CD4-positive, alpha-beta T cell treated with Interleukin-17A for 4 hours (primary cell): Measurements from ENCODE around the gene PTPN7.
A peak's percentile ranks its signal among the peaks of the same experiment; 100 is the strongest.

Experiments used
- DNase-seq: peaks from one replicate; pipeline ENCODE4 v3.0.0-alpha.2; 2020; ENCODE audit warnings: mixed read lengths

PTPN7 gene

DNA sequence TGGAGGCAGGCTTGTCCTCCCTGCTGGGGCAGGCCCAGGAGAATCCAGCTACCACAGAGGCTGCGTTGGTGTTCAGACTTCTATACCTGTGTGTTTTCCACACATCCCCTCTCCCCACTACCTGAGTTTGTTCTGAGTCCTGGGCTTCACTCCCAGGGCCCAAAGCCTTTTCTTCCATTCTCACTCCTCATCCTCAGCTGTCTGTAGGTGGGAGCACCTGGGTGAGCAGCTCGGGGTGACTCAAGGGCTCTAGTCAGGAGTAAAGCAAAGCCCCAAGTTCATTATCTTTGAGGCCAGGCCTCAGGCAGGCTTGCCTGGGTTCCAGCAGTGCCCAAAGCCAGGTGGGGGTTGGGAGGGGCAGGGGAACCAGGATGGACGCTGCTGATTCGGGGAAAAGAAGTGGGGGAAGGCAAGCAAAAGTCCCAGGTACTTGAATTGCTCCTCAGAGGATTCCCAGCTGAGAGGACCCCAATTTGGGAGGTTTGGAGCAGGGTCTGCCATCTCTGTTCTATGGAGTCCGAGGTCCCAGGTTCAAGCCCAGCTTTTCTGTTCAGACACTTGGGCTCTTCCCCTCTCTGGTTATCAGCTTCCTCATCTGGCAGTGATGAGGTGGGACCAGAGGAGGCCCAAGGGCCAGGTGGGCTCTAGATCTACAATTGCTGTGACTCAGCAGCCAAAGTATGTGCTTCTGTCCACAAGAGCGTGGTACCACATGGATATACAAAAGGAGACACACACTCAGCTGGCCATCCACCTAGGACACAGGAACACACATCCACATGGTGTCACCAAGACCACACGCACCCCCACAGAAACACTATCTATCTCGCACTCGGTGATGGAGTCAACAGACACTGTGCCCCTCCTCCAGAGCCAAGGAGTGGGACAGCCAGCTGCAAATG, 5.8 kb upstream of the PTPN7 start:
- DNase-seq: no peak

DNA sequence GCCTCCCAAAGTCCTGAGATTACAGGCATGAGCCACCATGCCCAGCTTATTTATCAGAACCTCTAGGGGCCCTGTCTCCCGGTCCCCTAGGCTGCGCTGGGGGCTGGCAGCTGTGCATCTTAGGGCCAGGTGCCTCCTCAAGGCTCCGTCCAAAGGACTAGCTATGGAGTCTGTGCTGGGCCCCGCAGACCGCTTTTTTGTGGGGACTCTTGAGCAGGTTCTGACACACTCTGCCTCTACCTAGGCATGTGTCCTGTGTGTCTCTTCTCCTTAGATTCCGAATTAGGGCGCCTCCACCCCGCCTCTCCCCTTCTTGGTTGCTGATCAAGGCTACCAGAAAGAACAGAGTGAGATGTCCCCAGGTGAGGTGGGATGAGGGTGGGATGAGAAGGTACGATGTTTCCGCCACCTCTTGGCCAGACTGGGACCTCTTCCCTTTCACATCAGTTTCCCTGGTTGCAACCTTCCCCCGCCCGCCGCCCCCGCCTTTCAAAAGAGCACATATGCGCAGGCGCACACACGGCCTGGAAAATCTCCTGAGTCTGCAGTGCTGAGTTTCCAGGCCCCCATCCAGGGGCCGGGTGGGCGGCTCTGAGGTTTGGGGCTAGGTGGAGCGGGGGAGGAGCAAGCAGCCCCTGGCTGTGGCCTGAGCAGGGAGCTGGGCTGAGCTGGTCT, 5.0 kb upstream of the PTPN7 start:
- DNase-seq: peak; percentile 37

DNA sequence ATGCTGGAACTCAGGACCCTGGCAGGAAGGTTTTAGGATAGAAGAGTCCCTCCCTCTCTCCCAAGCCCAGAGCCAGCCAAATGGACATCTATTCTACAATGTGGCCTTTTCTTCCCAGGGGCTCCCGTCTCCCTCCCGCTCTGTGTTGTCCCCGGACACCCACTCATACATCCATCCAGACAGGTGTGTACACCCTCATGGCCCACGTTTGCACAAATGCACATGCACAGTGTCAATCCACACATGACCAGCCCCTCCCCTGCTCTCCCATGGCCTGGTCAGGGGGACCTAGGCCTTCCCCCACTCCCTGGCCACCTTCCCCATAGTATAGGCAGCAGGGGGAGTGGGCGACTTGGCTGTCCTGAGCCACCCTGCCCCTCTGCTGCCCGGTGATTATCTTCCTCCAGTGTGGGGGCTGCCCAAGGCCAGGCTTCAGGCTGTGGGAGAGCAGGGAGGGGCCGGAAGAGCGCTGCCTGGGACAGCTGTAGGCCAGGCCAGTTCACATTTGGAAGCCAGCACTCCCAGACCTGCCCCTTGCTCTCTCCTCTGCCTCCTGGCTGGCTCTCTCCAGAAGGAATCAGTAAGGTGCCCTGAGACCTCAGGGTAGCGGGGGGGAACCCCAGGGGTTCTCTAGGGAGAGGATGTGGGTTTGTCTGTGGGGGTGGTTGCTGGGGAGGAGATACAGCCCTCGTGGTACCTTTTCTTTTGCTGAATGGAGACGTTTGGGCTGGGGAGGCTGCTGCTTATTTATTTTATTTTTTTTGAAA, 4.1 kb upstream of the PTPN7 start:
- peak; percentile 78 for DNase-seq

DNA sequence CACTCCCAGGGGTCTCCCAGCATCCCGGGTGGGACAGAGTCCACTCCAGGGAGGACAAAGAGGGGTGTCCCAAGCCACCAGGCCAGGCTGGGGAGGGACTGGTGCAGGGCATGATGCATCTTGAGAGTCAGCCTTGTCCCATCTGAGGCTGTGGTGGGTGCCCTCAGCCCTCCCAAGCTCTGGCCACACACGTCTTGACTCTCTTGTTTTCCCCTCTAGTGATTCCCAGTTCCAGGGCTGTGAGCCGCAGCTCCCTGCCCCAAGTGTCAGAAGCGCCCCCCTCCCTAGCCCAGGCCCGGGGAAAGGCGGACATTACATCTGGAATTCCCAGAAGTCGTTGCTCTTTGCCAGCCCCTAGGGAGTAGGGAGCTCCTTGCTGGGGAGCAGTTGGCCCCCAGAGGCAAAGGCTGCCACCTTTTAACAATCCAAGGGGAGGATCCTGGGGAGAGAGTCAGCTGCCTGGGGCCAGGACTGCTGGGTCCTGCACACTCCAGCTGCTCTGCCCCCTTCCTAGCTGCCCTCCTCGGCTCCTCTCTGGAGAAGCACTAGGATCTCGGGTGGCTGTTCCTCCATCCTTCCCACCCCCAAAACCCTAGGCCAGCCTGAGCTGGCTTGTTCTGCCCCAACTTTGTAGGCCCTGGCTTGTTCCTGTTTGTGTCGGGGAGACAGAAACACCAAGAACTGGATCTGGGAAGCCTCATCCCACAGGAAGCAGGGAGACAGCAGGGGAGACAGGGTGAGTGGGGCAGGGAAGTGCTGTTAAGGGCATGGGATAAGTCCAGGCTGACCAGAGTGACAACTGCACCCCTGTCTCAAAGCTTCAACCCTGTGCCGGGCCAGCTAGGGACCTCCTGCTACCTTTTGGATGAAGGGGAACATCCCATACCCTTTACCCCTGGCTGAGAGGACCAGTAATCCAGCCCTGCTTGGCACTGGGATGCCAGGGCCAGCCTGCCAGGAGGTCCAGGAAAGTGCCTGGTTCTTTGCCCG, 3.2 kb upstream of the PTPN7 start:
- DNase-seq: peak; percentile 17

DNA sequence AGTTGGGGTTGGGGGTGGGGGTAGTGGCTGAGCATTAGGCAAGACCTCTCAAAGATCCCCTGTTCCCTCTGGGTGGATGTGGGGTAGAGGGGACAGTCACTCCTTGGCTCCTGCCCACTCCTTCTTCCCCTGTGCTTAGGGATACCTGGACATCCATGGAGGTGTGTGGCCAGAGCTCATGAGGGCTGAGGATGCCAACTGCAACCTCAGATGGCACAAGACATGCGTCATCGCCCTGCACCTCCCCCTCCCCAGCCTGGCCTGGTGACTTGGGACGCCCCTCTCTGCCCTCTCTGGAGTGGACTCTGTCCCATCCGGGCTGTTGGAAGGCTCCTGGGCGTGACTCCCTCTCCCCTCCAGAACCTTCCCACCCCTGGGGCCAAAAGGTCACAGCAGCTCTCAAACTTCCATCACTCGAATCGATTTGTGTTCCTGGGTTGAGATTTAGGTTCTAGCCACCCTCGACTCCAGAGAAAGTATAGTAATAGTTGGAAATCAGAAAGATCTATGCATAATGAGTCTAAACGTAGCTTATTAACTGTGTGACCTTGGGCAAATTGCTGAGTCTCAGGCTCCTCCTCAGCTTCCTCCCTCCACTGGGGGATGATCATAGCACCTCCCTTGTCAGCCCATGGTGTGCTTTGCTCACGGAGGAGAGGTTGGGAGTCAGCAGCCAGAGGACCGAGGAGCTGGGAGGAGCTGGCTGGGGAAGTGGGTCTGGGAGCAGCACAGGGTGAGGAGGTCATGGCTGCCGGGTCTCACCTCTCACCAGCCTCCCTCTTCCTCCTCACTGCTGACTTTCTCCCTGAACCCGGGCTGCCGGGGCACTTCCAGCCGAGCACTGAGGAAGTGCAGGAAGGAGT, 2.2 kb upstream of the PTPN7 start:
- peak; percentile 43 for DNase-seq

DNA sequence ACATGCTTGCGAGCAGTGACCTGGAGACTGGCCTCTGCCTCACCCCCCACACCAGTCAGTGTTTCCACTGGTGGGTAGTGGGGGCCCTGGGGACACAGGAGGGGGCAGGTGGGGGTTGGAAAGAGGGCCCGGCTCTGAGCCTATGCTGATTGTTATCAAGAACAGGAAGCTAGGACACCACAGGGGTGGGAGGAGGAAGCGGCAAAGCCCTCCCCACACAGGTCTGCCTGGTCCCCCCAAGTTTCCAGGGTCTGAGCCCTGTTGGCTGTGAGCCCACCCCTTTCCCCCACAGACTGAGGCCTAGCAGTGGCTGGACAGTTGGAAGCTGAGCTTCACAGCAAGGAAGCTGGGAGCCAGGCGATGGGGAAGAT, 1.6 kb upstream of the PTPN7 start:
- DNase-seq: peak; percentile 46

DNA sequence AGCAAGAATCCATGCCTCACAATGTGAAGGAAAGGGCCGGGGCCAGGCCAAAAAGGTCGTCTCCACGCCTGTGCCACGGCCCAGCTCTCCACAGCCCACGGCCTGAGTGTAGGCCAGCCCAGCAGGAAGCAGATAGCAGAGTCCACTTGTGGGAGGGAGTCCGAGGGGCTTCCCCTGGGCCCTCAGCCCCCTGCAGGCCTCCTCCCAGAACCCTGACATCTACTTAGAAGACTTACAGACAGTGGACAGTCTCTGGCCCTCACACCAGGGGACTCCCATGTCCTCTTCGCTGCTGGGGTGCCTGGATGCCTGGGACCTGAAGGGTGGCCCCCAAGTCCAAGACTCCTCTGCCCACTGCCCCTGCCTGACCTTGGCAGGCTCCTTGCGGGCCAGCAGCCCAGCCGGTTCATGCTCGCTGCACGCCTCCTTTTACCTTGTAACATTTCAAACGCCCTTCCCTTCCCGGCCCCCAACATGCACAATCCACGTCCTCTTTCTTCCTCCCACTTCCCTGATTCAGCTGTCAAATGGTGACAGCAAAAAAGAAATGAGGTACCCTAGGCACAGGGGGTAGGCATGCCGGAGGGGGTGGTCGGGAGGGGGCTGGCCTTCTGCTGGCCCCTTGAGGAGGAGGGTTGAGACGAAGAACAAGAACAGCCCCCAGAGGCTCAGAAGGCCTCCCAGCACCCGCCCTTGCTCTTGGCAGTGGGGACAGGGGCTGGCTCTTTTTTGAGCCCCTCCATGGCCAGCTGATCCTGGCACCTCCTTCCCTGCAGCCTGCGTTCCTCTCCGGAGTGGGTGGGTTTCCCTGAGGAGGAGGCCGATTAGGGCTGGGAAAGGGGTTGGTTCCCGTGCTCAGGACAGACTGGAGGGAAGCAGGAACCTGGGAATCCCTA, 997 bp upstream of the PTPN7 start:
- DNase-seq: peak; percentile 14

DNA sequence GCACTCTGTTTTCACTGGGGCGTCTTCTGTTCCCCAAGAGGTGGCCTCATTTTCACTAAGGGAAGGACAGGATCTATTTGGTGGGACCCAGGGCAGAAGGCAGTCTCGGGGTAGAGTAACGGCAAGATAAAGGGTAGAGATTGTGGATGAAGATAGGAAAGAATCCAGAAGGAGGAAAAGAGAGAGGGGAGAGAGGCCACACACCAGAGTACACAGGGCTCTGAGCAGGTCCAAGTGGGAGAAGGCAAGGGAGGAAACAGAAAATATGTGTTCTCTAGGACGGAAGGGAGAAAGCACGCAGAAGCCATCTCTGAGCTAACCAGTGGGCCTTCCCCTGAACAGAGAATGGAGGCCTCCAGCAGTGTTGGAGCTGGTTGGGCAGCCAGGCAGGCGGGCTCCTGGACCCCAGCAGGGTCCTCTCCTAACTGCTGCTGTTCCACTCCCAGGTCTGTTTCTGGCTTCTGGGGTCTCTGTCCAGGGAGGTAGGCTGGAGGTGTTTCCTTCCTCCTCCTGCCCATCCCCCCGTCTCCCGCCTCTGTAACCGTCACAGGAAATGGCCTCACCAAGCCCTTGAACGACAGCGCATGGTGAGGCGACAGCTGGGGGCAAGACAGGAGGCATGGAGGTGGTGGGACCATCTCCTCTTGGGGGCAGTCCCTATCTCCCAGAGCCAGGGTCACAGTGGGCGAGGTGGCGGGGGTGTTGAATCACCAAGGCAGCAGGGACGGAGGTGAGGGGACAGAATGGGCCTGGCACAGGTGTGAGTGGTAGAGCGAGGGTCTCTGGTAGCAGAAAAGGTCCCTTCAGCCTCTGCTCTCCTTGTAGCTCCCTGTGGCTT, 649 bp downstream of the PTPN7 start:
- DNase-seq: peak; percentile 70

DNA sequence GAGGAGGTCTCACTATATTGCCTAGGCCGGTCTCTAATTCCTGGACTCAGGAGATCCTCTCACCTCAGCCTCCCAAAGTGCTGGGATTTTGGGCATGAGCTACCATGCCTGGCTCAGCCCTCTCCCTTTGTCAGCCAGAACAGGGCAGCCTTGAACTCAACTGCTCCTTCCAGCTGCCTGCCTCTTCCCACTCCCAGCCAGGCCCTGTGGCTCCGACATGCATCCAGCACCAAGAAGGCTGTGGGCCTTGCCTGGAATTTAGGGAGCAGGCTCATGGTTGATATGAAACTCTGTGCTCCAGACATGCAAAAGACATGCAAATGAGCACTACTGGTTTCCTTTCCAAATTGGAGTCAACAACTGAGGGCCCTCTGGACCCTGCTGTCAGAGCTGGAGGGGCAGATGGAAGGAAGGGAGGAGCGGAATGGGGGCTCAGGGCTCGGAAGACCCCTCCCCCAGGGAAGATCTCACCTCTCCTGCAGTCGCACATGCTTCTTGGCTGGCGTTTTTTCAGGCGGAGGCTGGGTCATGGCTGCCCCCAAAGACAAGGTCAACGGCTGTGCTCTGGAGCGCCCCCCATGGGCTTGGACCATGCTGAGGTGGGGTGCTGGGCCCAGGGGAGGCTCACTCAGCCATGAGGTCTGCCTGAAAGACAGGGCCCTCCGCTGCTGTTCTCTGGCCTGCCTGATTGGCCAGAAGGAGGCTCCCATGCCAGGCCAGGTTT, 1.4 kb downstream of the PTPN7 start:
- DNase-seq: peak; percentile 39

DNA sequence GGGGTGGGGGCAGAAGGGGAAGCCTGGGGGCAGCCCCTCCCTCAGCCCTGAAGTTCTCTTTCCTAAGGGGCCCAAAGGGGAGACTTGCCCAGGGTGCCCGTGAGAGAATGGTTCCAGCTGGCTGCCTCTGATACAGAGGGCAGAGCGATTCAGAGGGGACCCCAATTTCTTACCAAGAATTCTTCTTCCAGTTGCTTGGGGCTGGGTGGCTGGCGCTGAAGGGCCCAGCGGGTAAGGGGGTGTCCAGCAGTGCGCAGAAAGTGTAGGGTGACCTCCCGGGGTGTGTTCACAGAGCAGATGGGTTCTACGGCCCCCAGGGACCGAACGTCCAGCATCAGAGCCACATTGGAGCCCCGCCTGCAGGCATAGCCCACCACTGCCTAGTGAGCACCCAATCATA, 2.5 kb downstream of the PTPN7 start:
- DNase-seq: no peak

DNA sequence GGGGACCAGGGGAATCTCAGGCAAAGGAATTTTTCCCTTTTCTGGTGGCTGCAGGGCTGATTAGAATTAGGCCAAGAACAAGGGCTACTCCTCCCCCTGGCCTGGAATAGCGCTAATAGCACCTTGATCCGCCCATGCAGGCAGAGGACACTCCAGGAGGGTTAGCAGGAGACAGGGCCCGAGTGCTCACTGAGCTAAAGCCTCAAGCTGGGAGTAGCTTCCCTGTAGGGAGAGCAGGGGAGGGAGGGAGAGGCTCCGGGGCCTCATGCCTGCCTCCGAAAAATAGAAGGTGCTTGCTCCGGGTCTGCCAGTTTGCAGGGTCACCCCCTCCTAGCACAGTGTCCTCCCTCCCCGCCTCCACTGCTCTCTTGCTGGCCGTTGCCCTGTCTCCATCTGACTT, 3.8 kb downstream of the PTPN7 start:
- DNase-seq: no peak

DNA sequence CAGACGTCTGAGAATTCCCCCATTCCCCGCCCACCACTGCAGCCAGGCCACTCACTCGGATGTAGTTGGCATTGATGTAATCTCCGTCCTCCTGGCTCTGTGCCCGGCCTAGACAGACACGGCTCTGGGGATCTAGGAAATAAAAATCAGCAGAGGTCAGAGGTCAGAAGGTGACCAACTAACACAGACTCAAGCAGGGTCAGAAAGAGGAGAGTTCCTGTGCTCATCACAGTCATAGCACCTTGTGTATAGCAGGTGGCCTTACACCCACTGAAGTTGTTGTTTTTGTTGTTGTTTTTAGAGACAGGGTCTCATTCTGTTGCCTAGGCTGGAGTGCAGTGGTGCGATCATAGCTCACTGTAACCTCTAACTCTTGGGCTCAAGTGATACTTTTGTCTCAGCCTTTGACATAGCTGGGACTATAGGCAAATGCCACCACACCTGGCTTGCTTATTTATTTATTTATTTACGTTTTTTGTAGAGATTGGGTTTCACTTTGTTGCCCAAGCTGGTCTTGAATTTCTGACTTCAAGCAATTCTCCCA, 4.9 kb downstream of the PTPN7 start:
- DNase-seq: no peak

DNA sequence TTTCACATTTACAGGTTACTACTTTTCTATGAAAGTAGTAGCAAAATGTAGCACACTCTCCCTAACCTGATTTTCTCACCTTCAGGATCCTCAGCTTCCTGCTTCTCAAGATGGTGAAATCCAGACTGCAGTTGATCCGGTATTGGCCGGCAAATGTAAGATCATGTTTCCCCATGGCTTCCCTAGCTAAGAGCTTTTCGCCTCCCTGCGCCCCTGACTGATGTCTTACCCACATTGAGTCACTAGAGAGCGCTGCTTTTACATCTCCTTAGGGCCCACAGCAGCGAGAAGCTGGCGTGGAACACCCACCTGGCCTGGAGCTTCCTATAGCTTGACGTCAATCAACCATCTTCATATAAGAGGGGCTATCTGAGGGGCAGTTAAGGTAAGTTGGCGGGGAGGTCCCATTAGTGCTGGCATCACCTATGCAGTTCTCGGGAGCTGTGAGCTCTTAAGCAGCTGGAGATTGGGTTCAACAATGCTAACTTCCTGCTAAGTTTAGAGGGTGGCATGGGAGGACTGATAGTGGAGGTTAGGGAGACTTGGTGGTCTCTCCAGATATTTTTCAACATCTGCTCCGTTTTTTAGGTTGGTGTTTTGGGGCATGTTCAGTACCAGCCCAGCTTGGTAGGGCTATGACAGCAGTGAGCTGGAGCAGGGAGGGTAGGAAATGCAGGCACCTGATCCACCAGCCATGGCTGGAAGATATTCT, 5.5 kb downstream of the PTPN7 start:
- DNase-seq: peak; percentile 61

DNA sequence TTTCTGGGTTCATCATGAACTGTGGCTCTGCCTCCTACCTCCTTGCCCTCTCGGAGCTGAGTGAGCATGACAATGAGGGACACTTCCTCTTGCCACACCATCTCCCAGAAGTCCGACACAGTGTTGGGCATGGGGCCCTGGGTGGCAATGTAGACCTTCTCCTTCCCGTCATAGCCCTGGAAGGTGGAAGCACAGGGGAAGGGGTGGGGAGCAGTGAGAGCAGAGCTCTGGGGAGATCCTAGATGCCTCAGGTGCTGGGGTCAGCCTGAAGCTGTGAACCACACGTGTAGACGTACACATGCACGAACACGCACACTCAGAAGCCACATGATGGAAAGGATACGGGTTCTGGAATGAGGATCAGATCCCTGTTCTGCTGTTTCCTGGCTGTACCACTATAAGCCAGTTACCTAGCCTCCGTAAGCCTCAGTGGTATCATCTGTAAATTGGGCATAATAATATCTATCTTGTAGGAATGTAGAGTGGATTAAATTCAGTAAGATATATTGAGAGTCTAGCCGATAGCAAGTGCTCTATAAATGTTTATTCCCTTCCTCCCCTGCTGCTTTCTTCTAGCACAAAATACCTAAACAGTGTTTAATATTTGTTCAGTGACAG, 6.1 kb downstream of the PTPN7 start:
- DNase-seq: no peak

DNA sequence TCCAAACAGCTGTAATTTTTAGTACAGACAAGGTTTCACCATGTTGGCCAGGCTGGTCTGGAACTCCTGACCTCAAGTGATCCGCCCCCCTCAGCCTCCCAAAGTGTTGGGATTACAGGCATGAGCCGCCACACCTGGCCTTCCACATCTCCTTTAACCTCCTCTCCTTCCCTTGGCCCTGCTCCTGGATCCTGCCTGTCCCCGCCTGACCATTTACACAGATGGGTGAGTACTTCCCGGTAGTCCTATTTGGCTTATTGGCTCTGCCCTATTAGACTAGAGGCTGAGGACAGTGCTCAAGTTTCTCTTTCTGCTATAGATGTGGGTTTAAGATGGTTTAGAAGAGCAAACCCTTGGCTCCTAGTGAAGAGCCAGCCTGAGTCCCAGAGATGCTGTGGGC, 7.1 kb downstream of the PTPN7 start:
- DNase-seq: no peak

DNA sequence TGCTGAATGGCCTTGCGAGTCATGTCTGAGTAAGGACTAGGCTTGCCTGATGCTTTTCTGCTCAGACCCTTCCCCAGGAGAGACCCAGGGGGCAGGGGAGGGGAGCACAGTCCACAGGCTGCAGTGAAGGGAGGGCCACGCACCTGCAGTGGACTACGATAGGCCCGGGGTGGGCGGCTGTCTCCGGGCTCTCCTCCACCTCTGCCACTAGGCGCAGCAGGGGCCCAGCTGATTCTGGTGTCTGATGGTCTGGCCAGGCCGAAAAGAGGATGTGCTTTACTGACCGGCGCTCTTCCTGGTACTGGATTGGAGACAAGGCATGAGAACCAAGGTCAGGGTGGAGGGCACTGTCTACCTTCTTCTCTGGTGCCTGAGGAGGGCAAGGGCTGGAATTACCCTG, 8.0 kb downstream of the PTPN7 start:
- DNase-seq: no peak

DNA sequence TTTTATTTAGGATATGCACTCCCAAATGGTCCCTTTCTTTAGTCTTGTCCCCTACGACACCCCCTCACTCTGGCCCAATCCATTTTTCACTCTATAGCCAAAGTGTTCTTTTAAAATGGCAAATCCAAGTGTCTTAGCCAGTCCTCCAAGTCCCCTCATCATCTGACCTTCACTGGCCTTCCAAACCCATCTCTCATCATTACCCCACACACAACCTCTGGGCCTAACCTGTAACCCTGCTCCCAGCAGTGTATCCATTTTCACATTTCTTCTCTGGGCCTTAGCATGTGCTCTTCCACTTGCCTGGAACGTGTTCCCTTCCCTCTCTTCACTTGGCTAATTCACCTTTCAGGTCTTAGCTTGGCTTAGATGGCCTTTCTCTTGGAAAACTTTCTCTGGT, 9.4 kb downstream of the PTPN7 start:
- no peak for DNase-seq
